ENCODE measurements around the gene LRGUK.

- TF ChIP-seq, protein P1, sequence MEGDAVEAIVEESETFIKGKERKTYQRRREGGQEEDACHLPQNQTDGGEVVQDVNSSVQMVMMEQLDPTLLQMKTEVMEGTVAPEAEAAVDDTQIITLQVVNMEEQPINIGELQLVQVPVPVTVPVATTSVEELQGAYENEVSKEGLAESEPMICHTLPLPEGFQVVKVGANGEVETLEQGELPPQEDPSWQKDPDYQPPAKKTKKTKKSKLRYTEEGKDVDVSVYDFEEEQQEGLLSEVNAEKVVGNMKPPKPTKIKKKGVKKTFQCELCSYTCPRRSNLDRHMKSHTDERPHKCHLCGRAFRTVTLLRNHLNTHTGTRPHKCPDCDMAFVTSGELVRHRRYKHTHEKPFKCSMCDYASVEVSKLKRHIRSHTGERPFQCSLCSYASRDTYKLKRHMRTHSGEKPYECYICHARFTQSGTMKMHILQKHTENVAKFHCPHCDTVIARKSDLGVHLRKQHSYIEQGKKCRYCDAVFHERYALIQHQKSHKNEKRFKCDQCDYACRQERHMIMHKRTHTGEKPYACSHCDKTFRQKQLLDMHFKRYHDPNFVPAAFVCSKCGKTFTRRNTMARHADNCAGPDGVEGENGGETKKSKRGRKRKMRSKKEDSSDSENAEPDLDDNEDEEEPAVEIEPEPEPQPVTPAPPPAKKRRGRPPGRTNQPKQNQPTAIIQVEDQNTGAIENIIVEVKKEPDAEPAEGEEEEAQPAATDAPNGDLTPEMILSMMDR (IDR thresholded peaks at IDR 0.05; ENCODE audit: low read length) = no peak
- TF ChIP-seq EZH2 (optimal IDR thresholded peaks at IDR 0.05; ENCODE audit: low read depth, low read length) = no peak
Observed at GRCh38 chr7:134284952-134285351, 157.8 kb downstream of the LRGUK start.
